Activated naive CD4-positive, alpha-beta T cell treated with anti-CD3 and anti-CD28 coated beads for 36 hours (primary cell): ENCODE measurements around the gene HS3ST5. TPM values are rescaled to one million over a fixed set of nuclear protein-coding genes. Genes with fewer than 3 reads are reported as not detected.
"Not testable (repeated sequence)": the region's sequence is repeated elsewhere in the genome, so short reads cannot be mapped to it uniquely, and the experiment has no call there.

ENCODE experiments used
- CTCF ChIA-PET: fragments of 350-600 bp; sonication (Branson Sonifier 250); formaldehyde crosslinking; loops from one replicate; lab custom pipeline; 2021; ENCODE audit warnings: antibody characterized with exemption; lab: Charles Lee
- DNase-seq: peaks from one replicate; pipeline ENCODE4 v3.0.0-alpha.2; 2020
- H3K27ac Mint-ChIP-seq: one replicate; pipeline ENCODE4 v1.8.0; 2021; ENCODE audit warnings: mild to moderate bottlenecking, mixed read lengths
- H3K27me3 Mint-ChIP-seq: one replicate; pipeline ENCODE4 v1.8.0; 2021; ENCODE audit warnings: low read depth, mixed read lengths
- H3K36me3 Mint-ChIP-seq: one replicate; pipeline ENCODE4 v1.8.0; 2021; ENCODE audit warnings: low read depth, mixed read lengths
- H3K4me1 Mint-ChIP-seq: one replicate; pipeline ENCODE4 v1.8.0; 2021; ENCODE audit warnings: low read depth, mixed read lengths
- H3K4me3 Mint-ChIP-seq: one replicate; pipeline ENCODE4 v1.8.0; 2021; ENCODE audit warnings: mild to moderate bottlenecking, moderate library complexity, mixed read lengths
- H3K9me3 Mint-ChIP-seq: one replicate; pipeline ENCODE4 v1.8.0; 2021; ENCODE audit warnings: mixed read lengths
- intact Hi-C: fragments of 100-400 bp; cut with micrococcal nuclease; formaldehyde crosslinking; loops from one replicate; pipeline ENCODE4 v1.15.1; 2023
- total RNA-seq, 2 experiments: library from RNA; stranded (reverse); gene quantifications; one replicate each; pipeline ENCODE4 v1.2.3, GENCODE V29; 2021

Gene HS3ST5
- total RNA-seq, 2 experiments from 2014 or later = not detected

GRCh38 chr6:114058435-114058834 is 284.4 kb downstream of the HS3ST5 start:
- H3K4me1 Mint-ChIP-seq = no peaks in the 10 kb centered on the region
- CTCF ChIA-PET = no interaction called here
- H3K36me3 Mint-ChIP-seq = no peaks in the 10 kb centered on the region
- no peak overlapping the region for H3K4me3 Mint-ChIP-seq
- intact Hi-C loops = no loop called here
- no peak overlapping the region for H3K27ac Mint-ChIP-seq
- no peak for DNase-seq
- H3K27me3 Mint-ChIP-seq = peaks cover 10% of the 10 kb centered on the region
- no peaks in the 10 kb centered on the region for H3K9me3 Mint-ChIP-seq

GRCh38 chr6:114055763-114056162 is 287.1 kb downstream of the HS3ST5 start:
- Mint-ChIP-seq H3K4me3 (no peak overlapping the region), H3K4me1 (no peaks in the 10 kb centered on the region), H3K9me3 (no peaks in the 10 kb centered on the region), H3K27me3 (peaks cover 8% of the 10 kb centered on the region), H3K36me3 (no peaks in the 10 kb centered on the region), H3K27ac (no peak overlapping the region)
- DNase-seq = no peak
- CTCF ChIA-PET = interaction anchor here (0.6 to 0.7 kb wide), 2 partner anchors 30 to 162 kb away, joined by 3 to 5 read pairs; no protein-coding TSS in a partner anchor
- intact Hi-C loops = no loop called here

- no peak overlapping the region for H3K27ac Mint-ChIP-seq
- H3K4me1 Mint-ChIP-seq = no peaks in the 10 kb centered on the region
- no peak overlapping the region for H3K4me3 Mint-ChIP-seq
- no peak for DNase-seq
- intact Hi-C loops = no loop called here
- H3K36me3 Mint-ChIP-seq = no peaks in the 10 kb centered on the region
- CTCF ChIA-PET = no interaction called here
- peaks cover 6% of the 10 kb centered on the region for H3K27me3 Mint-ChIP-seq
- H3K9me3 Mint-ChIP-seq = no peaks in the 10 kb centered on the region
Observed at GRCh38 chr6:114055349-114055748, 287.5 kb downstream of the HS3ST5 start.

GRCh38 chr6:114053791-114054190 is 289.0 kb downstream of the HS3ST5 start:
- no peak overlapping the region for H3K4me3 Mint-ChIP-seq
- CTCF ChIA-PET = interaction anchor here (1.0 kb wide), 1 partner anchor 13 kb away, joined by 3 read pairs; no protein-coding TSS in a partner anchor
- H3K27ac Mint-ChIP-seq = no peak overlapping the region
- DNase-seq = no peak
- H3K9me3 Mint-ChIP-seq = no peaks in the 10 kb centered on the region
- H3K36me3 Mint-ChIP-seq = no peaks in the 10 kb centered on the region
- no peaks in the 10 kb centered on the region for H3K4me1 Mint-ChIP-seq
- intact Hi-C loops = no loop called here
- peaks cover 6% of the 10 kb centered on the region for H3K27me3 Mint-ChIP-seq

GRCh38 chr6:114052141-114052540 is 290.7 kb downstream of the HS3ST5 start:
- Mint-ChIP-seq H3K4me1 (no peaks in the 10 kb centered on the region), H3K4me3 (no peak overlapping the region), H3K27ac (no peak overlapping the region), H3K27me3 (peaks cover 3% of the 10 kb centered on the region), H3K9me3 (no peaks in the 10 kb centered on the region), H3K36me3 (no peaks in the 10 kb centered on the region)
- intact Hi-C loops = no loop called here
- DNase-seq = no peak
- CTCF ChIA-PET = no interaction called here

- Mint-ChIP-seq H3K4me1 (no peaks in the 10 kb centered on the region), H3K36me3 (no peaks in the 10 kb centered on the region), H3K9me3 (no peaks in the 10 kb centered on the region), H3K4me3 (no peak overlapping the region), H3K27ac (no peak overlapping the region), H3K27me3 (peaks cover 3% of the 10 kb centered on the region)
- CTCF ChIA-PET = interaction anchor here (1.0 kb wide), 1 partner anchor 41 kb away, joined by 3 read pairs; no protein-coding TSS in a partner anchor
- intact Hi-C loops = no loop called here
- no peak for DNase-seq
Observed at GRCh38 chr6:114051031-114051430, 291.8 kb downstream of the HS3ST5 start.

- H3K36me3 Mint-ChIP-seq = no peaks in the 10 kb centered on the region
- H3K4me3 Mint-ChIP-seq = no peak overlapping the region
- H3K4me1 Mint-ChIP-seq = no peaks in the 10 kb centered on the region
- peaks cover 3% of the 10 kb centered on the region for H3K27me3 Mint-ChIP-seq
- CTCF ChIA-PET = interaction anchor here (0.6 to 1.2 kb wide), 2 partner anchors 8 to 34 kb away, joined by 3 read pairs; no protein-coding TSS in a partner anchor
- intact Hi-C loops = no loop called here
- DNase-seq = no peak
- no peak overlapping the region for H3K27ac Mint-ChIP-seq
- H3K9me3 Mint-ChIP-seq = no peaks in the 10 kb centered on the region
Observed at GRCh38 chr6:114049367-114049966, 293.4 kb downstream of the HS3ST5 start.

GRCh38 chr6:114044566-114044965 is 298.3 kb downstream of the HS3ST5 start:
- CTCF ChIA-PET, DNase-seq, H3K36me3 Mint-ChIP-seq, H3K4me3 Mint-ChIP-seq, intact Hi-C loops, H3K27me3 Mint-ChIP-seq, H3K4me1 Mint-ChIP-seq, H3K27ac Mint-ChIP-seq, H3K9me3 Mint-ChIP-seq: not testable (repeated sequence)

- no peaks in the 10 kb centered on the region for H3K4me1 Mint-ChIP-seq
- DNase-seq = no peak
- H3K9me3 Mint-ChIP-seq = no peaks in the 10 kb centered on the region
- H3K36me3 Mint-ChIP-seq = no peaks in the 10 kb centered on the region
- CTCF ChIA-PET = interaction anchor here (1.4 kb wide), 1 partner anchor 7 kb away, joined by 3 read pairs; no protein-coding TSS in a partner anchor
- no peak overlapping the region for H3K27ac Mint-ChIP-seq
- H3K27me3 Mint-ChIP-seq = no peaks in the 10 kb centered on the region
- intact Hi-C loops = no loop called here
- H3K4me3 Mint-ChIP-seq = no peak overlapping the region
Observed at GRCh38 chr6:114042267-114043016, 300.4 kb downstream of the HS3ST5 start.

GRCh38 chr6:114040871-114041270 is 302.0 kb downstream of the HS3ST5 start:
- Mint-ChIP-seq H3K4me1 (no peaks in the 10 kb centered on the region), H3K4me3 (no peak overlapping the region), H3K36me3 (no peaks in the 10 kb centered on the region), H3K9me3 (no peaks in the 10 kb centered on the region), H3K27me3 (peaks cover 2% of the 10 kb centered on the region), H3K27ac (no peak overlapping the region)
- CTCF ChIA-PET = interaction anchor here (1.4 kb wide), 1 partner anchor 9 kb away, joined by 3 read pairs; no protein-coding TSS in a partner anchor
- no peak for DNase-seq
- intact Hi-C loops = no loop called here

- H3K36me3 Mint-ChIP-seq = no peaks in the 10 kb centered on the region
- H3K27ac Mint-ChIP-seq = no peak overlapping the region
- CTCF ChIA-PET = no interaction called here
- H3K4me3 Mint-ChIP-seq = no peak overlapping the region
- no peaks in the 10 kb centered on the region for H3K9me3 Mint-ChIP-seq
- H3K4me1 Mint-ChIP-seq = no peaks in the 10 kb centered on the region
- intact Hi-C loops = no loop called here
- peaks cover 6% of the 10 kb centered on the region for H3K27me3 Mint-ChIP-seq
- no peak for DNase-seq
Observed at GRCh38 chr6:114039841-114040240, 303.0 kb downstream of the HS3ST5 start.

GRCh38 chr6:114033606-114034005 is 309.2 kb downstream of the HS3ST5 start:
- CTCF ChIA-PET = interaction anchor here (0.6 kb wide), 1 partner anchor 83 kb away, joined by 4 read pairs; no protein-coding TSS in a partner anchor
- Mint-ChIP-seq H3K4me1 (no peaks in the 10 kb centered on the region), H3K27ac (no peak overlapping the region), H3K36me3 (no peaks in the 10 kb centered on the region), H3K27me3 (peaks cover 8% of the 10 kb centered on the region), H3K9me3 (no peaks in the 10 kb centered on the region), H3K4me3 (no peak overlapping the region)
- intact Hi-C loops = no loop called here
- DNase-seq = no peak
